ENCODE data around the gene GNB4.

DNA sequence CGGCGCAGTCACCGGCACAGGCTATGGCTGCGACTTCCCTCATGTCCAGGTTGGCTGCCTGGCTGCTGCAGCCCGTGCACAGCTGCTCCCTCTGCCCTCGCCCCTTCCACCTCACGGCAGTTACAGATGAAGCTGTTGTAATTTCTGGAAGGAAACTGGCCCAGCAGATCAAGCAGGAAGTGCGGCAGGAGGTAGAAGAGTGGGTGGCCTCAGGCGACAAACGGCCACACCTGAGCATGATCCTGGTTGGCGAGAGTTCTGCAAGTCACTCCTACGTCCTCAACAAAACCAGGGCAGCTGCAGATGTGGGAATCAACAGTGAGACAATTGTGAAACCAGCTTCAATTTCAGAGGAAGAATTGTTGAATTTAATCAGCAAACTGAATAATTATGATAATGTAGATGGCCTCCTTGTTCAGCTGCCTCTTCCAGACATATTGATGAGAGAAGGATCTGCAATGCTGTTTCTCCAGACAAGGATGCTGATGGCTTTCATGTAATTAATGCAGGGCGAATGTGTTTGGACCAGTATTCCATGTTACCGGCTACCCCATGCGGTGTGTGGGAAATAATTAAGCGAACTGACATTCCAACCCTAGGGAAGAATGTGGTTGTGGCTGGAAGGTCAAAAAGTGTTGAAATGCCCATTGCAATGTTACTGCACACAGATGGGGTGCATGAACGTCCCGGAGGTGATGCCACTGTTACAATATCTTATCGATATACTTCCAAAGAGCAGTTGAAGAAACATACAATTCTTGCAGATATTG is 13.2 kb upstream of the GNB4 start:
- TF ChIP-seq, protein P1, sequence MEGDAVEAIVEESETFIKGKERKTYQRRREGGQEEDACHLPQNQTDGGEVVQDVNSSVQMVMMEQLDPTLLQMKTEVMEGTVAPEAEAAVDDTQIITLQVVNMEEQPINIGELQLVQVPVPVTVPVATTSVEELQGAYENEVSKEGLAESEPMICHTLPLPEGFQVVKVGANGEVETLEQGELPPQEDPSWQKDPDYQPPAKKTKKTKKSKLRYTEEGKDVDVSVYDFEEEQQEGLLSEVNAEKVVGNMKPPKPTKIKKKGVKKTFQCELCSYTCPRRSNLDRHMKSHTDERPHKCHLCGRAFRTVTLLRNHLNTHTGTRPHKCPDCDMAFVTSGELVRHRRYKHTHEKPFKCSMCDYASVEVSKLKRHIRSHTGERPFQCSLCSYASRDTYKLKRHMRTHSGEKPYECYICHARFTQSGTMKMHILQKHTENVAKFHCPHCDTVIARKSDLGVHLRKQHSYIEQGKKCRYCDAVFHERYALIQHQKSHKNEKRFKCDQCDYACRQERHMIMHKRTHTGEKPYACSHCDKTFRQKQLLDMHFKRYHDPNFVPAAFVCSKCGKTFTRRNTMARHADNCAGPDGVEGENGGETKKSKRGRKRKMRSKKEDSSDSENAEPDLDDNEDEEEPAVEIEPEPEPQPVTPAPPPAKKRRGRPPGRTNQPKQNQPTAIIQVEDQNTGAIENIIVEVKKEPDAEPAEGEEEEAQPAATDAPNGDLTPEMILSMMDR (IDR thresholded peaks at IDR 0.05; ENCODE audit: poor library complexity, severe bottlenecking), result no peak
- no peak for TF ChIP-seq EP300 (conservative IDR thresholded peaks at IDR 0.05; ENCODE audit: poor library complexity, severe bottlenecking)
